T-helper 9 cell (primary cell): ENCODE measurements around the gene ARF3.

ENCODE experiments used
- DNase-seq: peaks from one replicate; pipeline ENCODE4 v3.0.0-alpha.2; 2020

Gene ARF3

DNA sequence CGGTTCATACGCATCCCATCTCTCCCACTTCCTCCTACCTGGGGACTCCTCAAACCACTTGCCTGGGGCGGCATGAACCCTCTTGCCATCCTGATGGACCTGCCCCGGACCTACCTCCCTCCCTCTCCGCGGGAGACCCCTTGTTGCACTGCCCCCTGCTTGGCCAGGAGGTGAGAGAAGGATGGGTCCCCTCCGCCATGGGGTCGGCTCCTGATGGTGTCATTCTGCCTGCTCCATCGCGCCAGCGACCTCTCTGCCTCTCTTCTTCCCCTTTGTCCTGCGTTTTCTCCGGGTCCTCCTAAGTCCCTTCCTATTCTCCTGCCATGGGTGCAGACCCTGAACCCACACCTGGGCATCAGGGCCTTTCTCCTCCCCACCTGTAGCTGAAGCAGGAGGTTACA lies 24.5 kb upstream of the ARF3 start:
- DNase-seq, result no peak

DNA sequence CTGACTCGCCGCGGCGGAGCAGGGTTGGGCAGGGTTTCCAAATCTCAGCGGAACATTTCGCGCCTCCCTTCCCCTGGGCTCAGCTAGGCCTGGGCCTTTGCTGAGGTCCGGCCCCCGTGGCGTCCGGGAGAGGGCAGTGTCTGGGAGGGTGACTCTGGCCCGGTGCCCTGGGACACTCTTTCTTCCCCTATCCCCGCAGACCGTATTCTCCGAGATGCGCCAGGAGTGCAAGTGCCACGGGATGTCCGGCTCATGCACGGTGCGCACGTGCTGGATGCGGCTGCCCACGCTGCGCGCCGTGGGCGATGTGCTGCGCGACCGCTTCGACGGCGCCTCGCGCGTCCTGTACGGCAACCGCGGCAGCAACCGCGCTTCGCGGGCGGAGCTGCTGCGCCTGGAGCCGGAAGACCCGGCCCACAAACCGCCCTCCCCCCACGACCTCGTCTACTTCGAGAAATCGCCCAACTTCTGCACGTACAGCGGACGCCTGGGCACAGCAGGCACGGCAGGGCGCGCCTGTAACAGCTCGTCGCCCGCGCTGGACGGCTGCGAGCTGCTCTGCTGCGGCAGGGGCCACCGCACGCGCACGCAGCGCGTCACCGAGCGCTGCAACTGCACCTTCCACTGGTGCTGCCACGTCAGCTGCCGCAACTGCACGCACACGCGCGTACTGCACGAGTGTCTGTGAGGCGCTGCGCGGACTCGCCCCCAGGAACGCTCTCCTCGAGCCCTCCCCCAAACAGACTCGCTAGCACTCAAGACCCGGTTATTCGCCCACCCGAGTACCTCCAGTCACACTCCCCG lies 23.9 kb upstream of the ARF3 start:
- peak; percentile 48 for DNase-seq

DNA sequence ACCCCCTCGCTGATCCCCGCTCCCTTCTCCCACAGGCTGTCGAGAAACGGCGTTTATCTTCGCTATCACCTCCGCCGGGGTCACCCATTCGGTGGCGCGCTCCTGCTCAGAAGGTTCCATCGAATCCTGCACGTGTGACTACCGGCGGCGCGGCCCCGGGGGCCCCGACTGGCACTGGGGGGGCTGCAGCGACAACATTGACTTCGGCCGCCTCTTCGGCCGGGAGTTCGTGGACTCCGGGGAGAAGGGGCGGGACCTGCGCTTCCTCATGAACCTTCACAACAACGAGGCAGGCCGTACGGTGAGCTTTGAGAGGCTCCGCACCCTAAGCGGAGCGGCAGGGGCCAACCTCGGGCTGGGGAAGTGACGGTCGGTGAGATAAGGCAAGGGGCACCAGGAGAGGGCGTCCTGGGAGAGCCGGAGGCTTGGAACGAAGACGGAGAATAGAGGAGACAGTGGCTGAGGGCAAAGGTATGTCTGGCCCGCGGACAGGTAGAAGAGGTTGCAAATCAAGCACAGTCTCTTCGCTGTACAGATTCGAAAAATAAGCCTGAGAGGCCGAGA lies 23.2 kb upstream of the ARF3 start:
- peak; percentile 25 for DNase-seq

DNA sequence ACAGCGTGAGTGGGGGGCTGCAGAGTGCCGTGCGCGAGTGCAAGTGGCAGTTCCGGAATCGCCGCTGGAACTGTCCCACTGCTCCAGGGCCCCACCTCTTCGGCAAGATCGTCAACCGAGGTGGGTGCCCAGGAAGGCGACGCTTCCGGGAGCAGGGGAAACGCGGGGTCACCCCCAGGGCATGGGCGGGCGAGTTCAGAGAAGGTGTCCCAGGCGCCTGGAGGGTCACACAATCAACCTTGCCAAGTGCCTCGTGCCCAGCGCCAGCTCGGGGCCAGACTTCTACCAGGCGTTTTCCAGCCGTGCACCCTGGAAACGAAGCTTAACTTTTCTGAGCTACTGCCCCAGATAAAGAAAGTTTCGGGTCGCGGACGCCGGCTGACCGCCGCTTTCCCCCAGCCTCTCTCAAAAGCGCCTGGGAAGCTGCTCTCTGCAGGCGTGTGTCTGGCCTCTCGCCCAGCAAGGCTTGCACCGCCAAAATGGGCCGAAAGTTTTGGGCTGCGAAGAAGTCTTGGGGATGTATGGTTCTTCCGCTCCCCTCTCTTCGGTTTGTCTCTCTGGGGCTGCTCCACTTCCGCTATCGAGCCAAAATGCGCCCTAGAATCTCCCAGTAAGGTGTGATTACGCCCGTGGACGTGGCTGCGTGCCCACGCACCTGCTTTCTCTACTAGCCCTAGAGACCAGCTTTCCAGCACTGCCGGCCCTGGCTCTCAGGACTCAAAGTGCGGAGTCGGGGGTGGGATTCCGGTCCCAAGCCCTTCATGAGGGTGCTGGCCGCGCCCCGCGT lies 22.5 kb upstream of the ARF3 start:
- DNase-seq, result peak; percentile 35

DNA sequence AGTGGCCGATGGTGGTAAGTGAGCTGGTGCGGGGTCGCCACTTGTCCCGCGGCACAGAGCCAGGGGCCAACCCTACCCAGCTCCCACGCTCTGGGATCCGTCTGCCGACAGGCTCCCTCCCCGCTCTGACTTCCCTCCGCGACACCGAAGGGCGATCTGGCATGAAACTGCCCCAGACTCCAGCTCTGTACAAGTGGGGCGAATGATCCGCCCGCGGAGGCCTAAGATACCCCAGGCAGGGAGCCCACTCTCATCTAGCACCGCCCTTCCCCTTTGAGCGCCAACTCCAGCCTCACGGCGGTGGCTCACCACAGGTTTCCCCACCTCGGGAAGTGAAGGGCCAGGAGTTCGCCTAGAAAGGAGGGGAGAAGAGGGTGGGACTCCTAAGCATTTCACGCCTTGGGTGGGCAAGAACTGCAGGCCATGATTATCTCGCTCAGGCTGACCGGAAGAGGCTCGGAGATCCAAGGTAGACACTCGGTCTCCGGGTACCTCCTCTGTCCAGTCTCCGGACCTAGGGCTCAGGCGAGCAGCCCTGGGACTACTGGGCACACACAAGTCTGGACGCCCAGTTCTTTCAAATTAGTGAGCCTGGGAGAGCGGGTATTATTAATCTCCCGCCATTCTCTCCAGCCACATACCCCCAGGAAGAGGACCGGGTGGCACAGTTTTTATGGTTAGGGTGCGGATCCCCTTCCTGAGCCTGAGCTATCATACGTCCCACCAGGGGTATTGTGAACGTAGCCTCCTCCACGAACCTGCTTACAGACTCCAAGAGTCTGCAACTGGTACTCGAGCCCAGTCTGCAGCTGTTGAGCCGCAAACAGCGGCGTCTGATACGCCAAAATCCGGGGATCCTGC lies 21.7 kb upstream of the ARF3 start:
- DNase-seq, result no peak

DNA sequence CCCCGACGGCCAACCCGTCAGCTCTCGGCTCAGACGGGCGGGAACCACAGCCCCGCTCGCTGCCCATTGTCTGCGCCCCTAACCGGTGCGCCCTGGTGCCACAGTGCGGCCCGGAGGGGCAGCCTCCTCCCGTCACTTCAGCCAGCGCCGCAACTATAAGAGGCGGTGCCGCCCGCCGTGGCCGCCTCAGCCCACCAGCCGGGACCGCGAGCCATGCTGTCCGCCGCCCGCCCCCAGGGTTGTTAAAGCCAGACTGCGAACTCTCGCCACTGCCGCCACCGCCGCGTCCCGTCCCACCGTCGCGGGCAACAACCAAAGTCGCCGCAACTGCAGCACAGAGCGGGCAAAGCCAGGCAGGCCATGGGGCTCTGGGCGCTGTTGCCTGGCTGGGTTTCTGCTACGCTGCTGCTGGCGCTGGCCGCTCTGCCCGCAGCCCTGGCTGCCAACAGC lies 21.0 kb upstream of the ARF3 start, which contains the start of gene WNT1:
Gene WNT1 (plus strand): TSS at position 32 of the 450 bp plus-strand sequence. CDS start 329 bp downstream, at position 361.
- DNase-seq, result no peak

DNA sequence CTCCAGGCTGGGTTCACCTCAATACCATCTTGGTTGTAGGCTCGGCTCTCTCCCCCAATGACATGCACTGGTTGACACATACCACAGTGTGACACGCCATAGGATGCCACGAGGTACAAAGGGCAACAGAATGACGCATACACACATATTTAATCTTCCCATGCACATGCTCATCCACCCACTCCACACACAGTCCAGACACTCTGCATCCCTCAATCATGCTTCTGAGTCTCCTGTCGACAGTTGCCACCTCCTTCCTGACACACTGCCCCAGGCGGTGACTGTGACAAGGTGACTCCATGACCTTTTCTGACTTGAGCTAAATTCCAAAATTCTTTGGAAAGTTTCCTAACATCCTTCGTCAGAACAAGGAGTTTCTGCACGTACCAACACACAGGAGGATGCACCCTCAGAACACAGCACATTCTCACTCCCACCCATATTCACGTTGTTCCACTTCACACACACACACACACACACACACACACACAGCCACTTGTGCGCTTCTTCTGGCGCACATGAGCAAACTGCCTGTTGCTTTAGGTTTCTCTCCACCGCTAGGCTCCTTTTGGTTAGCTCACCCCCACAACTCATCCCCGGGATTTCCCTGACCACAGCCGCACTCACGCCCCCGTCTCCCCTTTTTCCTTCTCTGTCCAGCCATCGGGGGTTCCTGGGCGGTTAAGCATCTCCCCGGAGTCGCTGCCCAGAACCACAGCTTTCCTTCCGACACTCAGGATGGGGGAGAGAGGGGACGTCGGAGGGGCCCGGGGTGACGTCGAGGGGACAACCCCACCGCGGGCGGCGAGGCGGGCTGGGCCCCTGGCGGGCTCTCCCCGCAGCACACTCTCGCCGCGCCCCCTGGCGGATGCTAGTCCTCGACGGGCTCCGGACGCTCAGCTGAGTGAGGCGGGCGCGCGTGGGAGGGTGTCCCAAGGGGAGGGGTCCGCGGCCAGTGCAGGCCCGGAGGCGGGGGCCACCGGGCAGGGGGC lies 20.3 kb upstream of the ARF3 start:
- peak; percentile 88 for DNase-seq

DNA sequence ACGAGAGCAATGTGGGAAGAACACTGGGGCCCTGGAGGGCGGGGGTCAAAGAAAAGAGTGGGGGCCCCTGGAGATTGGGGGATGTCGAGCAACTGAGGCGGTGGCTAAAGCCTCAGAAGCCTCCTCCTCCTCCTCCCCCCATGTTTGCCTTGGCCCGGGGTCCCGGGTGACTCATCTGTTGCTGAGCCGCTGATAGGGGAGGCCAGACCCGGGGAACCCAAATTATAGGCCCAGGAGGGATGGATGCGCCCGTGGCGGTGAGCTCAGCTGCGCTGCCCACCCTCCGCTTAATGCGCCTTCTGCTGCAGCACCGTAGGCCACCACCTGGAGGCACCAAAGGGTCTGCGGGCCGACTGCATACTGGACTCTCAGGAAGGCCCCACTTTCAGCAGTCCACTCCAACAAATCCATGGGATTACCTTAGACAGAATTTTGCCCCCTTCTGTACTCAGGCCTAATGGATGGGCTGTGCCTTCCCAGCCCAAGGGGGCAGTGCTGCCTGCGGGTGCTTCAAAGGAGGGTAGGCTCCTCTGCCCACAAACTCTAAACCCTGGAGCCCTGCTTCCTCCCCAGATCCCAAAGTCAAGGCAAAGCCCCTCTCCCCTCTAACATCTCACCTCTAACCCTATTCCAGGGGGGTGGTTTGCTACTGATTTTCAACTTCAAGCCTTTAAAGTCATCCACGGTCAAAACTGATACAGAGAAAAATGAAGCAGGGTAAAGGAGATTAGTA lies 16.8 kb upstream of the ARF3 start:
- DNase-seq, result peak; percentile 38

DNA sequence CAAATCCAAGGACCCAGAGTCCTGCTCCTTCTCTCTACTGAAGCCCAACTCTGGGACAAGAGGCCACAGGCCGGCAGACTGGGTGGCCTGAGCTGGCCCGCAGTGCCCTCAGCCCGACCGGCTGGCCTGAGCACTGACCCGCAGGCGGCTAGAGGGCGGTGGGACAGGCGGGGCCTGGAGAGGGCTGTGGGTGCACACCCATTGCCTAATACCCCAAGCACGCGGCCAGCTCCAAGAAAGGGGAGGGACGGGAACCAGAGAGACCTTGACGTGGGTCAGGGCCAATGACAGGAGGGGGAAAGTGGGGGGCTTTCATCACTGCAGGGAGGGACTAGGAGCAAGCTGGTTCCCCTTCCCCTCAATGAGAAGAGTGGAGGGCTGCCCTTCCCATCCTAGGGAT lies 16.2 kb upstream of the ARF3 start:
- DNase-seq, result no peak

DNA sequence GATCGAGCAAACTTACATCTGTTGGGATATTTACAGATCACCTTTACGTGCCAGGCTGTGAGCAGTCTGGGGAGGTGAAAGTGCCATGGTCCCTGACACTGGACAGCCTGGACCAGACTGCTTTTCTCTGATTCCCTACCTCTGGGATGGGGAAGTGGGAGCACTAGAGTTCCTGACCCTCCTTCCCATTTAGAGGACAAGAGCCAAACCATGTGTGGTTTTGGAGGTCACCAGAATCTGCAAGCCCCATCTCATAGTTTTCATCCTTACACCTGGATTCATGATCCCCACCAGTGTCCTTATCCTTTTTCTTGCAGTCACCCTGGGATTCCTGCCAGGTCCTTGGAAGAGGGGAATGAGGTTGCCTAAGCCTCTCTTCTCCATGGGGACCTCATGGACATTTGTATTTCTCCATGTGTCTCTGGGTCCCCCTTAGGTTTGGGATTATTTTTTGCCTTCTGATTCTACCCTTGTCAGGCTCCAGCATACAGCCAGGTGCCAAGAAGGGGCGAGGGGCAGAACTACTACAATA lies 15.7 kb upstream of the ARF3 start:
- DNase-seq, result no peak

DNA sequence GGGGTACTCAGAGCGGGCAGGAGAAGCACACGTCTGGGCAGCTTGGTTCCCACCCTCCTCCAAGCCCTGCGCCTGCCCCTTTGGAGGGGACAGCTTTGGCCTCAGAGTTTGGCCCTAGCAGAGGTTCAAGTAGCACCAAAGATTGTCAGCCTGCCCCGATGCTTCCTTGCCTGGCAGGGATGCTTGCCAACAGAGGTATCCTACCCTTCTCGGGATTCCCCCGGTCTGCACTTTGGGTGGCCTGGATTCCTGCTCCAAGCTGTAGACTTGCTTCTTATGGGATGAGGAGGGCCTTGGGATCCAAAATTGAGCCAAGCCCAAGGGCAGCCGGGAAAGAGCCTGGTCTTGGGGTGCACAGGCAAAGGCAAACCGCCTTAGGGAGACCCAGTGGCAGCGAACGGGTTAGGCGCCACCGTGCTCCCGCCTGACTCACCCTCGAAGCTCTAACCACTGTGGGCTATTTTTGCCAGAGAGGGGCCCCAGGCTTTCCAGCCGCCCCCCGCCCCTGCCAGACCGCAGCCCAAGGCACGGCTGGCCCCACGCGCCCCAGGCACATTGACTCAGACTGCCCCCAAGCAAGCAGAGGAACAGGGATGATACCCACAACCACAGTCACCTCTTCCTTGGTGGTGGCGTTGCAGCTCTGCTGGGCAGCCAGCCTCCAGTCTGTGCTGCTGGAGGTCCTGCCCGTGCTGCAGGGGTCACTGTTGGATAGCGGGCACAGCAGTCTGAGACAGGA lies 15.1 kb upstream of the ARF3 start:
- DNase-seq, result no peak

DNA sequence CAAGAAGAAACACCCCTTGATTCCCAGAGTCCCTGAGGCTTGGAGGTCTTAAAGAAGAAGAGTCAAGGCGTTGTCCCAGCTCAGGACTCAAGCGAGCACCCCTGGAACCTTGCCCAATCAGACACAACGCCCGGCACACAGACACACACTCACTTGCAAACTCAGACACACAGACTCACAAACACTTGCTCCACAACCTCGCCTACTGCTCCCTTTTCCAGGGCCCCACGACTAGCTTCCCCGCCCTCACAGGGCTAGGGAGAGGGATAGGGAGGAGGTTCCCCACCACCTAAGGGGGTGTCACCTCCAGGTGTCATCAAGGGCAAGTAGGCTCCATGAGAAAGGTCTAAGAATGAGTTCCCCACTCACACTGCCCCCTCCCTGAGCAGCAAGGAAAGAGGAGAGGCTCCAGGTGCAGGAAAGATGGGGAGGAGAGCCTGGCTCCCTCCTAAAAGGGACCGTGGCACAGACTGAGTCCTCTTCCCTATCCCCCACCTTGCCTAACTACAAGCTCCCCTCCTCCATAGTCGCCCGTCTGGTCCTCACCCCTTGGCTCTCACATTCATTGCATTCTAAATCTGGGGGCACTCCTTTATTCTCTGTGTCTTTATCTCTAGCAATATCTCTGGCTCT lies 13.5 kb upstream of the ARF3 start:
- no peak for DNase-seq

DNA sequence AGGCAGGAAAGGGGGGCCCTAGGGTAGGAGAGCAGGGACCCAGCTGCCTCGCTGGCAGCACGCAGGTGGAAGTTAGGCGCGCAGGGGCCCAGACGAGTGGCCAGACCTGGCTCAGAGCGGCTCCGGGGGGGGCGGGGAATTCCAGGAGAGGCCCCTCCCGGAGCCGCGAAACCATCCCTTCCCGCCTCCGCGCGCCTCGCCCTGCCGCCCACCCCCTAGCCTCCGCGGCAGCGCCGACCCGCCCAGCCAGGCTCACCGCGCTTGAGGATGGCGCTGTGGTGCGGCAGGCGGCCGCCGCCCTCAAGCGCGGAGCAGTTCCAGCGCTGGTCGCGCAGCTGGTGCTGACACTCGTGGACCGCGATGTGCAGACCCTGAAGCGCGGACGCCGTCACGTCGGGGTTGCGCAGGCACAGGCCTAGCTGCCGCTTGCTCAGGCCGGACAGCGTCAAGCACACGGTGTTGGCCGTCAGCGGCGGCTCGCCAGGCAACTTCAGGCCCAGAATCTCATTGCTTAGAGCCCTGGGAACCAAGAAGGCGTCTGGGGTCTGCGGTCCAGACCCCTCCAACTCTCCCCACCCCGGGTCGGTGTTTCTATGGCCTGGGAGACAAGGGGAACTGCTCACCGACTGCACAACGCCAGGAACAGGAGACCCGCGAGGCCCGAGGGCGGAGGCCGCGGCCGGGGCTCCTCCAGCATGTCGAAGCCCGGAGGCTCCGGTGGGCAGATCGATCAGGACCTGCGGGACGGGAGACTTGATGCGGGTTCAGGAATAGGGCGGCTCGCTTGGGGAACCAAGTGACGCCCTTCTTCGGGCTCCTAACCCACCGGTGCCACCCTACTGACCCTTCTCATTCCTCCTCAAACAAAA lies 12.8 kb upstream of the ARF3 start:
- DNase-seq, result peak; percentile 35

DNA sequence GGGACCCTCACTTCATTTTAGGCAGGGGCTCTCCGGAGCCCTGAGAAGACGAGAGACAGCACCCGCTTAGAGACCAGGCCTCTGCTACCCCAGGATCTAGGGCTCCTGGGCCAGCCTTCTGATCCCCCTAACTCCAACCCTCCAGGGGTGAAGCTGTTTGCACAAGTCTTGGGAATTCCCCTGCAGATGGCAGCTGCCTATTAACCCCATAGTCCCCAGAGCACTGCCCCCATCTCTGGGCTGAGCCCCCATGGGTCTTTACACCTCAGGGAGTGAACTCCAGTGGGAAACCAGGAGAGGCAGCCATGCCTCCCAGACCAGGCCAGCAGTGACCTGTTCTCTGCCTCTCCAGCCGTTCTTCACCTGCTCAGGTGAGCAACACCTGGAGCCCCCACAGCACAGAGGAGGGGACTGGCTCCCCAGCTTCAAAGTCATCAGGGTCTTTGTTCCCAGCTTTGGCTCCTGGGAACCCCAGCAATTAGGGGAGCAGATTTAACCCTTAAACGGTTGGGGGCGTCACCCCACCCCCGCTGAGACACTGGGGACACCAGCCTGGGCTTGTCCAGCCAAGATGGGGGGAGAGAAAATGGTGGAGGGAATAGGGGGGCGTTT lies 12.0 kb upstream of the ARF3 start:
- no peak for DNase-seq

DNA sequence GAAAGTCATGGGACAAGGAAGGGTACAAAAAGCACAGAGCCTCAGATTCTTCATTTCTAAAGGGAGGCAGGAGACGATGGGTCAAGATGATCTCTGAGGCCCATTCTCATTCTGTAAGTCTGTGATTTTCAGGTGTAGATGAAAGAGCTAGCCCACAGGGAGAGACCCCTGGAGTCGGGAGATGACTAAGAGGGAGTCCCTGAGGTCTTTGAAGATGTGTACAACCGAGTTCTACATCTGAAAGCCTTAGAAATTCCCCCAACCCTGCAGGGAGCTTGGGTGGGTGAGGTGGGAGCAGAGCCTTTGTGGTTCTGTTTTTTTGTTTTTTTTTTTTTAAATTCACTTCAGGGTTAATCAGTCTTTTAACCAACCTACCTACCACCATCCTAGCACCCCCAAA lies 11.2 kb upstream of the ARF3 start:
- no peak for DNase-seq

DNA sequence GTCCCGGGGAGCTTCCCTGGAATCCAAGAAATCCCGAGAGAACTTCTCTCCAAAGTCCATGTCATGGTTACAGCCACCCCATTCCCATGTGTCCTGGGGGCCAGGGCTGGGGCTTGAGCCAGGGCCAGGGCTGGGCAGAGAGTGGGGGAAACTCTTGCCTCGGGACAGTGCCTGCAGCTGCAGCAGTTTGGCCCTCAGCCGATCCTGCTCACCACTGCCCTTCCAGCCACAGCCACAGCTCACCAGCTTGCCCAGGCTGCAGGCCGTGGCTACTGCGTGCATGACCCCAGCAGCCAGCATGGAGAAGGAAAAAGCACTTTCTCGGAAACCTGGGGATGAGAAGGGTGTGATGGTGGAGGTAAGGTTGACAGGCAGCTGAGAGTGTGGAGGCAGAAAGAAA lies 10.7 kb upstream of the ARF3 start:
- no peak for DNase-seq

DNA sequence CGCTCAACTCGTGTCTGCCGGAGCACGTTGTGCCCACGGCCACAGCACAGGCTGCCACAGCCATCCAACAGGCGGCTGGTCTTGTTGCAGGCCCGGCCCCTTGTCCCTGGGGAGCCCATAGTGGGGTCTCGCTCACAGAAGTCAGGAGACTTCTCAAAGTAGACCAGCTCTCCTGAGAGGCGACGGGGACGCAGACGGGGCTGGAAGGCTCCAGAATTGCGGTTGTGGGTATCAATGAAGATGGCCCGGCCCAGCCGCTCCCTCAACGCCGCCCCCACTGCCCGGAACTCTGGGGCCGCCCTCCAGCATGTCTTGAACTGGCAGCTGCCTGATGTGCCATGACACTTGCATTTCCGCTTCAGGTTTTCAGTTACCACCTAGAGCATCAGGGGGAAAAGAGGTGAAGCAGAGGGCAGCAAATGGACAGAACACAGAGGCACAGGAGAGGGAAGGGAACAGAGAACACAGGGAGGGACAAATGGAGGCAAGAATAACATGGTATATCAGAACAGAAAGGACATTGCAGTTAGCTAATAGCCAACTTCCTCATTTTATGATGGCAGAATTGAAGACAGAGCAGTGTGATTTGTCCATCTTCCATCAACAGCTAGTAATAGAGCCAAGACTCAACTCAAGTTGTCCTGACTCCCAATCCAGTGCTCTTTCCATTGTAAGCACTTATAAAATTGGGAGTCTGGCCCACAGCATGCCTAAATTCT lies 9.0 kb upstream of the ARF3 start:
- DNase-seq, result no peak
